HL-60/S4 treated with phorbol 12-myristate 13-acetate at 8.2 ng/mL for 4 days and 3 days (cell line): Measurements from ENCODE around the gene AKAP3.

Source experiments
- in situ Hi-C: fragments of 300-500 bp; cut with MboI; formaldehyde crosslinking; loops from 2 replicates; pipeline ENCODE4 v1.15.0; 2022; ENCODE audit warnings: low sequenced_read_pairs

The AKAP3 gene

DNA sequence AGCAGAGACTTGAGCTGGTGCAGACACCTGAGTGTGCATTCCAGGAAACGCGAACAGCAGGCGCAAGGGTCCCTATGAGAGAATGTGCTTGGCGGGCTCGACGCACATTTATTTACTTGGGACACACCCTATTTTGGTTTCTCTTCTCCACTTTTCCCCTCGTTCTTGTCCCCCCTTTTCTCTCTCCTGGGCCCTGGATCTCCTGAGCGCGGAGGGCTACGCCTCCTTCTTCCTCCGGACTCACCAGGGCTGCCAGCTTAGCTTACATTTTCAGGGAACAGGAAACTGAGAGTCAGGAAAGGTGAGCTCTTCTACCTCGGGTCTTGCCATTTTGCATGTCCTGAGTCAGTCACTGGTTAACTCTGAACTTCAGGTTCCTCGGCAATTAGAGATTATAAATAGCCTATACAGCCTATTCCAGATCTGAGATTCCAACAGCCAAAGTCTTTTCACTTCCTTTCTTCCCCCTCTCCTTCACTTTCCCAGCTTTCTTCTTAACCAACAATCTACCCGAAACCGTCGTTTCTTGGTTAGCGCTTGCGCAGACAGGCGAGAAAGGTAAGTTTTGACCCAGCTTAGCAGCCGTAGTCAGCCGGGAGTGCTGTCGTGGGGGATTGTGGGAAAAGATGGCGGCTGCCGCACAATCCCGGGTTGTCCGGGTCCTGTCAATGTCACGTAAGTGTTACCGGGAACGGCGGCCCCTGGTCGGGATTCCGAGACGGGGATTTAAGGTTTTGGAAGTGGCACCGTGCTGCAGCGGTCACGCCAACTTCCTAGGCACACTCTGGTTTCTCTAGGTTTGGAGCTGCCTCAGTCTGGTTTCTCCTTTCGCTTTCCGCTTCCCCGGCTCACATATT lies at the start of gene AKAP3, which contains the start of gene NDUFA9:
TSS of gene AKAP3 (minus strand) at position 551 of the 857 bp plus-strand sequence. CDS start 10,855 bp downstream, outside the sequence.
TSS of gene NDUFA9 (plus strand) at position 614 of the 857 bp plus-strand sequence. CDS start at position 627, 13 bp downstream.
- in situ Hi-C loops: no loop called here

DNA sequence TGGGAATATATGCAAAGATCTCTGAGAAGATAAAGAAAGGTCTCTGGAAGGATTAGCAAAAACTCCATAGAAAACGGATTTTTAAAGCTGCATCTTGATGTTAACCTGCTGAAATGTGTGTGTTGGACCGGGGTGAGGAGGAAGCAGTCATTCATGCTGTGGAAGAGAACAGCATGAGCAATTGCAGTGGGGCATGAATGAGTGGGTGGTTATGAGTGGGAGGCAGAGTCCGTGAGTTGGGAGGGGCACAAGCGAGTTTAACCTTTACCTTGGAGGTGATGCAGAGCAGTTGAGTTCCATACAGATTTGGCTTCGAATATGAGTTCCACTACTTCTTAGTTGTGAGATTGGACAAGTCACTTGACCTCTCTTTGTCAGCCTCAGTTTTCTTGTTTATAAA lies 41.9 kb upstream of the AKAP3 start:
- in situ Hi-C loops: no loop called here

DNA sequence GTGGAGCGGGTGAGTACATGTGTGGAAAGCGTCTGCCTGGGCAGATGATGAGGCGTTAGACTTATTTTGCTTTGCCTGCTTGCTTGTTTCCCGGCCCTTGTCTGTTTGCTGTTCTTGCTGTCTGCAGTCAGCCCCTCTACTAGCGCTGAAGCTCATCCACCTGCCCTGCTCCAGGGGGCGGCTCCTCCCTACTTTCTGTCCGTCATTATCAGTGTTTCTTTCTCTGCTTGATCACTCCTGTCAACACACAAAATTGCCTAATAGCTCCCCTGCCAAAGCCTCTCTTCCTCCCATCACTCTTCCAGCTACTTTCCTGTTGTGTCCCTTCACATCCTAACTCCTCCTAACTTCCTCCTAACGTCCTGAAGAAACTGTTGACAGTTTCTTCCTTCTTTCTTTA lies 36.5 kb upstream of the AKAP3 start:
- in situ Hi-C loops: no loop called here

DNA sequence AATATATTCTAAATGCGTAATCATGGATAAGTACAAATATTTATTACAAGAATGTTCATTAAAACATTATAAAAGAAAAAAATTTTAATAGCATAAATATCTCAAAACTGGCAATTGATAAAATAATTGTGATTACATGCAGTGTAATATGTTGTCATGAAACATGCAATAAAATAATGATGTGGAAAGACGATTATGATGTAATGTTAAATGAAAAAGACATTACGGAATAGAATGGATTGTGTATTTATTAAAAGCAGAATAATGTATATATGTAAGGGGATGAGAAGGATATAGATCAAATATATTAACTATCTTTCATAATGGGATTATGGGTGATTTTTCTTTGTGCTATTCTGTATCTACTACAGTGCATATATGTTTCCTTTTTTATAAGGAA lies 32.9 kb upstream of the AKAP3 start:
- in situ Hi-C loops: no loop called here

DNA sequence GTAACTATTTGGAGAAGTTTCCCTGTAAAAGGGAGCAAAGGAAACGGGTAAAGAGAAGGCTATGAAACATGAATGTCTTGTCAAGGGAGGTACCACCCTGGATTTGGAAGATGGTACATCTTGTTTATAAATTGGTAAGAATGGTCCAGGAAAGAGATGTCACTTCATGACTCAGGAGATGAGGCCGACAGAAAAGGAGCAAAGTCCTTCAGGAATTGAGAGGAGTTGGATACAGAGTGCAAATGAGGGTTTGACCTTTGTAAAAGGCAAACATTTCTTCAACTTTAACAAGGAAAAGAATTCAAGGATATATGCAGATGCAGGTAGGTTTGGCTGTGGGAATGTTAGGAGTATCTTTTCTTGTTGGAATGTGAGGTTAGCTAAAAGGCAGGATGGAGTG lies 30.9 kb upstream of the AKAP3 start:
- in situ Hi-C loops: no loop called here

DNA sequence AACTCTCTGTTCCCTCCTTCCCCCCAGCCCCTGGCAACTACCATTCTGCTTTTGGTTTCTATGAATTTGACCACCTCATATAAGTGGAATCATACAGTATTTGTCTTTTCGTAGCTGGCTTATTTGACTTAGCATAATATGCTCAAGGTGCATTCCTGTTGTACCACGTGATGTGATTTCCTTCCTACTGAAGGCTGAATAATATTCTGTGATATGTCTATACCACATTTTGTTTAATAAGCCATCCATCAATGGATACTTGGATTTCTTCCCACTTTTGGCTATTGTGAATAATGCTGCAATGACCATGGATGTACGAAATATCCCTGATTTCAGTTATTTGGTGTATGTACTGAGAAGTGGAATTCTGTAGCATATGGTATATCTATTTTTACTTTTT lies 16.4 kb upstream of the AKAP3 start:
- in situ Hi-C loops: no loop called here

DNA sequence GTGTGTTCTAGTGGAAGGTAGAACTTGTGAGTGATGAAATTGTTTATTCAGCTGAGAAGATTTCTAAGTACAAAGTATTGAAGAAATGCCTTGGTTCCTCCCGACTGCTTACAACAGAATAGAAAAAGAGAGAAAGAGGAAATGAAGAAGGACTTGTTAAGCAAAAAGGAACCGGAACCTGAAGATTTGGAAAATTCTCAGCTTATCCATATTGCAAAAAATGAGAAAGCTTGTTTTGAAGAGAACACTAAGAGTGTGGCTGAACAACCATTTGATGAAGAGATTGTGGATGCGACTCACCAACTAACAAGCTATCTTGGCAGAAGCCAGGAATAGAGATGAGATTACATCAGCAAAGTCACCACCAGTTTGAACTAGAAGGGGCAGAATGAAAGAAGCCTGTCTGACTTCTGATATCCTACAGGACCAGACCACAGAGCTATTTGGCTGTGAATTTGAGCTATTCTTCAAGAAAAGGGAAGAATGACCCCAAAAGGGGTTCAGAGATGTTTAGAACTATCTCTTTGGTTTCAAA lies 15.2 kb upstream of the AKAP3 start:
- in situ Hi-C loops: no loop called here

DNA sequence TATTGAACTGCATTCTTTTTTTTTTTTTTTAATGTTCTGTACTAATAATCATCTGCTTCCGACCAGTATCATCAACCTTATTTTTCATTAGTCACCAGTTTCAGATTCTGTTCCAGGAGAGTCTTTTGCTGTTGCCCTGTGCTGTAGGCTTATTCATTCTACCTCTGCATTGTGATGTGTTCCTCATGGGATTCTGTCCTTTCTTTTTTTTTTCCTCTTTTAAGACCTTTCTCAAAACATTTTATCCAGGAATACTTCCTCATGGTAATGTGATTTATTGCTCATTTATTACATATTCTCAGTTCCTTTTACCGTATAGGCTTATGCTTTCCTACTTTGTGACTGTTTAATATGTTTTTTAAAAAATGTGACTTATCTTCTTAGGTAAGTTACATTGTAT lies 4.8 kb upstream of the AKAP3 start:
- in situ Hi-C loops: no loop called here

DNA sequence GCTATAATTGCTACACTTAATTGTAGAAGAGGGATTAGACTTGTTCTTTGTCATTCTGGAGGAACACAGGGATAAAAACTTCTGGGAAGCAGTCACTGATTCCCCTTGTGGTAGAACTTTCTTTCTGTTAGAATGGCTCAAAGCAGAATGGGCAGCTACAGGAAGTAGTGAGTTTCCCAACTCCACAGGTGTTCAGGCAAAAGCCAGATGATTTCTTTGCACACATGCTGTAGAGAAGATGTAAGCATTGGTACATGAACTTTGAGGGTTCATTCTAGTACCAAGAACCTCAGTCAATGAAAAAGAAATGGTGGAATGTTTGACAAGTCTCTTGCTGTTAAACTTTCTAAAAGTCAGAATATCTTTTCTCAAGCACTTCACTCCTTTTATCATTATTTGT lies 4.4 kb upstream of the AKAP3 start:
- in situ Hi-C loops: no loop called here

DNA sequence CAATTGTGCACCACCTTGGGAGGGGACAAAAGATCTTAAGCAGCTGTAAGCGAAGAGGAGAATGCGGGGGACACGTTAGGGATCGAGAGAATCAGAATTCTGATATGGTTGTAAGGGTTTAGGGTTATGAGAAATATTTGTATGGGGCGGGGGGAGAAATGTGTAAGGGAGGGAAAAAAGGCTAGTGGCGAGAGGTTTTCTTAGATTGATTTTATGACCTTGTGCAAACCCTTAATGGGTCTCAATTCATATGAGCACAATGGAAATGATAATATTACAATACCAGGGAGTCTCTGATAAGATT lies 459 bp upstream of the AKAP3 start:
- in situ Hi-C loops: no loop called here

DNA sequence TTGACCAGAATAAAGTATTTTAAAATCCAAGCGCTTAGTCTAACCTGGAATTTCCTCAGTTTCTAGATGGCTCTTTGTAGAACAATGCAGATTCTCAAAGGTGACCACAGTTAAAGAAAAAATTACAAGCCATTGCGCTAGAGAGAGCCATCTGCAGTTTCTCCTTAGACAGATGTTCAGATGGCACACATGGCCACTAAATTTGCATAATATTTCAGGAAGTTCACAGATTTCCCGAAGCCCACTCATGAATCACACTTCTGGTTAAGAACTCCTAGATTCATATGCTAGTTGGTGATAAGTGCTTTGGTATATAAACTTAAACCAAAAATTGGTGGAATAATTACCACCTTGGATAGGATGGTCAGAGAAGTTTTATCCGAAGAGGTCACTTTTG lies 749 bp downstream of the AKAP3 start:
- in situ Hi-C loops: no loop called here

DNA sequence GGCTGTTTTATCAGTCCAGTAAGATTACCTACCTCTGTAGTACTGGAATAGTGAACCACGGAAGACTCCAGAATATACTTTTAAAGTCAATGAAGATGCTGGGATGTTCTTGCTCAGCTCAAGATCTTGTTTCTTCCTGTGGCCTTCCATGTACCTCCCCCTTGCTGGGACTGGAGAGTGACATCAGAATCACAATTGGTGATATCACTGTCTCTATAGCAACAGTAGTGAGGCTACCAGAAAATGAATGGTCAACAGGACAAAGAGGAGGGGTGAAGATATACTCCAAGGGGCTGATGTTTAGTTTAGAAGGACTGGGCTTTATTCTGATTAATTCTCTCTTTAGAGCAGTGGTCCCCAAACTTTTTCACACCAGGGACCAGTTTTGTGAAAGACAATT lies 3.8 kb downstream of the AKAP3 start:
- in situ Hi-C loops: no loop called here

DNA sequence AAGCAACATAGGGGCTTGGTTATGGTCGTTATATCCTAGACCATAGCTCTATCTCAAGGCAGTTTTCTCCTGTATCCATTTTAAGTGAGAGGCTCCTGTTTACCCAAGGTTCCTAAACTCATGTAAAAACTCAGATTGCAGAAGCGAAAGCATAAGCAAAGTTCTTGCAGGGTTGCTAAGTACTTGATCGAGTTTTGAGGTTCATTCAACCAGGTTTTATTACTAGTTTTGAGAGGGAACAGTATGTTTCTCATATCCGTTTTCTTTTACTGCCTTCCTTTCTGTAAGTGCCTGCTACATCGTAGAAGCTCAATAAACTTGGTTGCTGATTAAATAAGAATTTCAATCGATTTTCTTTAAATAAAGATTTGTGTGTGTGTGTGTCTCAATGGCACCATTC lies 5.1 kb downstream of the AKAP3 start:
- in situ Hi-C loops: no loop called here

DNA sequence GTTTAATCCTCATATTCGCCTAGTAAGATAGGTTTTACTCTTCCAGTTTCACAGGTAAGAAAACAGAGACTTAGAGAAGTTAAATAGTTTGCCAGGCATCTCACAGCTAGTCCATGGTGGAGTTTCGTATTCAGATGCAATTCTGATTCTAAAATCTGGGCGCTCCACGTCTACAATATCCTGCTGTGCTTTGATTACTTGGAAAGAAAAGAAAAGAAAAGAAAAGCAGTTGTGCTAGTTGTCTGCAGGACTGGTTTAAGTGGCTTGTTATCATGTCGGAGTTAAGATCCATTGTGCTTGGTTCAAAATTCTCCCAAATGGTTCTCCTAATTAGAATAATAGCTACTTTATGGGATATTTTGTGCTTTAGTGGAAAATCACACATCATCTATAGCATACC lies 18.6 kb downstream of the AKAP3 start:
- in situ Hi-C loops: no loop called here

DNA sequence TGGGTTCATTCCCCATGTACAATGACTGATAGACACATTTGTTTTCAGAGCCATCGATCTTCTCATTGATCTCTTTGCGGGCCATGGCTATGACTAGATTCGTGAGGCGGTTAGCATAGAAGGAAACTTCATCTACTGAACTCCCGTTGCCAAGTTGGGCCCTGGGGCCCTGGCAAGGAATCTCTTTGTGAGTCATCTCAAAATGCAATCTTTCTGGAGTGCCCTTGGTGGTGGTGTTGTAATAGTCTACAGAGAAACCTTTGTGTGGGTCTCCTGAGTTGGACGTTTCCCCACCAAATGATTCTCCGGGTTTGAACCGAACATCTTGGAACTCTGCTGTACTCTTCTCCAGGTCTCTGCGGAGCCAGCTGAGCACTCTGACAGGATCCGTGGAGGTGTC lies 20.4 kb downstream of the AKAP3 start:
- in situ Hi-C loops: no loop called here

DNA sequence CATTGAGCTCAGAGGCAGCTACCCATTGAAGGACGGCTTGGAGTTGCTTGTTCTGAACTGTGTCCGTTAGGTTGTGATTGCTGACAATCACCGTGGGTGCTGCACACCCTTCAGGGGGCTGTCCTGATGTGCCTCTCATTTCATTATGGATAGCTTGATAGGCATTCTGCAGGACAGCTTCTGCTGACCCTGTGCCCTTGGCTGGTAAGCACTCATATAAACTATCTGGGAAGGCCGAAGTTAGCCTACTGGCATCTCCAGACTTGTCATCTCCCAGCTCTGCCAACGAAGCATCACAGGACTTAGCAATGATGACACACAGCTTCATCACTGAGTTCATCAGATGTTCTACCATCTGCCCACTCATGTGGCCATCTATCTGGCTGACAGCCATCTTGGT lies 22.3 kb downstream of the AKAP3 start:
- in situ Hi-C loops: no loop called here

DNA sequence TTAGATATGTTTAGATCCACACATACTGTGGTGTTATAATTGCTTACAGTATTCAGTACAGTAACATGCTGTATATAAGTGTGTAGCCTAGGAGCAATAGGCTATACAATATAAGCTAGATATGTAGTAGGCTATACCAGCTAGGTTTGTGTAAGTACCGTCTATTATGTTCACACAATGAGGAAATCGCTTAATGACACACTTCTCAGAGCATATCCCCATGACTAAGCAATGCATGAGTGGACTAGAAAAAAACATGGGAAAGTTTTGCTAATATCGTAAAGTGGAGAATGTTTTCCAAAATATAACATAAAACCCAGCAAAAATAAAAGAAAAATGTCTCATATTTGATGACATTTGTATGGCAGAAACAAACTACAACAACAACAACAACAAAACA lies 27.3 kb downstream of the AKAP3 start:
- in situ Hi-C loops: no loop called here

DNA sequence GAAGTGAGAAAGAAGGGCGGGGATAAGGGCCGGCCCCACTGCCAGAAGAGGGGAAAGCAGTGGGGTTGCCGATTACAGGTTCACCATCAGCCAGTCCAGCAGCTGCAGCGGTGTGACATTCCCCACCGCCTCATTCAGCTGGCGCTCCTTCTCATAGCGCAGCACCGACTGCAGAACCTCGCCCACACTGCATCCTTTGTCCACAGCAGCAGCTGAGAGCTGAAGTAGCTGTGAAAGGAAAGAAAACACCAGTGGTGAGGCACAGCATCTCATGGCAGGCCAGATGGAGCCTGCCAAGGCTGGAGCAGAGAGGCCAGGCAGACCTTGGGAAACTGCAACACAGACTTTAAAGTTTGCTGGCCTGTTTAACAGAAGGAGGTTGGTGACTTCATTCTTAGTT lies 33.2 kb downstream of the AKAP3 start:
- in situ Hi-C loops: no loop called here

DNA sequence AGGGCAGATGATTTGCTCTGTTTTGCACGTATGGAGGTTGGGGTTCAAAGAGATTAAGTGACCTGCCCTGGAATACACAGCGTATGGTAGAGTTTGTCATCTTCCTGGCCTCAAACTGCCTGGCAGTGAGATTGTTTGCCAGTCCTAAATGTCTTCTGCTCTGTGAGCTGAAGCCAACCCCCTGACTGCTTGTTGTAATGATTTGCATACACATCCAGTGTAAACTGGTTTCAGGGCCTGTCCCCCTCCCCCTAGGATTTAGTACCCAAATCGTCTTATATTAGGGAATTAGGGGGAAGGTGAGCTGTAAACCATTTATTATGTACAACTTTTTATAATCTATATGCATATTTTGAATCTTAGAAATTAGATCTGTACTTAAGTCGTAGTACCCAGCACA lies 38.4 kb downstream of the AKAP3 start:
- in situ Hi-C loops: no loop called here

DNA sequence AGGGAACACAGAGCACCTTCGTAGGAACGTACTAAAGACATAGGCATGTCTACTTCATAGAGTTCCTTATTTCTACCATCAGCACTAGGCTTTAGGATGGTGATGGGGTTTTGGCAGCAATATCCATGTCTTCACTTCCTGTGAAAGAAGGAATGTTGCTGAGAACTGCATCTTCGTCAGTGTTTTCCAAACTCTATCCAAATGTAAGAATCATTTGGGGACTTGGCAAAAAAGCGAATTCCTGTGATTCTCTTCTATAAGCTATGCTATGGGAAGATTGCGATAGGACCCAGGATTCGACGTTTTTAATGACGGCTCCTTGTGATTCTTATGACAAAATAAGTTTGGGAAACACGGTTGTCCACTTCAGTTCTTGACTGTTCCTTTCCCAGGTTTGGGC lies 39.8 kb downstream of the AKAP3 start:
- in situ Hi-C loops: no loop called here

DNA sequence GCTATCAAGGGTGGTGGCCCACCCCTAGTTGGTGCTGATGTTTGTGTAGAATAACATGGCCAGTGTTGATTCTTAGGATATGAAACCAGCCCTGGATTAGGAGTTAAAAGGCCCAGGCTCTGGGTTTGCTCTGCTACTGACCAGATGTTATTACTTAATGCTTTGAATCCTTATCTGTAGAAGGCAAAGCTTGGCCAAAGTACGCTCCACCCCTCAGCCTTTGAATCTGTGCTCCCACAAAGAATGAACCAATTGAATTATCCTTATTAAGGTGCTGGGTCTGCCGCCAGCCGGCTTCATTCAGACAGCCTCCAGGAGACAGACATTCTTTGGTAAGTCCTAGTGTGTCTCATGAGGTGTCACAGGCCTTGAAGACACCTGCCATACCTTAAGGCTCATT lies 41.8 kb downstream of the AKAP3 start:
- in situ Hi-C loops: no loop called here

DNA sequence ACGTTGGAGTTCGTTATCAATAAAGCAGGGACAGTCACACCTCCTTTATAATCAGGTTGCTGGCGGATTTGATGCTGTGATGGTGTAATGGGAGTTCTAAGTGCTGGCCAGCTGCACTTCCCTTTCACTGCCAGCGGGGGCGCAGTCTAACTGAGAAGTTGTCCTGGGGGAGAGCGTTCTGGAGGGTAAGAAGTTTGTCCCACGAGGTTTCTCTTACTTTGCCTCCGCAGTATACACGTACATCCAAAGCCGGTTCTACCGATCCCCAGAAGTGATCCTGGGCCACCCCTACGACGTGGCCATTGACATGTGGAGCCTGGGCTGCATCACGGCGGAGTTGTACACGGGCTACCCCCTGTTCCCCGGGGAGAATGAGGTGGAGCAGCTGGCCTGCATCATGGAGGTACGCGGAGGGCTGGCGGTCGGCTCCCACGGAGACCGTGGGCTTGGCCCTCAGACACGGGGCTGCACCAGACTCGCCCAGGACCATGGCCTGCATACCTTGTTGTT lies 44.1 kb downstream of the AKAP3 start:
- in situ Hi-C loops: no loop called here

DNA sequence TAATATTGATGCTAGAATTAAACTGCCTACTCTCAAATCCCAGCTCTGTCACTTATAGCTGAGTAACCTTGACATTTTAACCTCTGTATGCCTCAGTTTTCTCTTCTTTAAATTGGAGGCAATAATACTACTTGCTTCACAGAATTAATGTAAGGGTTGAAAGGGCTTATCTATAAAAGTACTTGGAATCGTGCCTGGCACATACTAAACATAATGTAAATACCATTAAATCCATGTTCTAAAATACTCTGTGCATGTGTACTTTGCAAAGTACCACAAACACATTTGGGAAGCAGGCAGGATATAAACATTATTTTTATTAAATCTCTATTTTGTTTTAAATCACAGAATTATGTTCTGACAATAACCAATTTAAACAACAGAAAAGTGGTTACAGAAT lies 44.9 kb downstream of the AKAP3 start:
- in situ Hi-C loops: no loop called here
